ENCODE results near the gene CAPN14.

Gene CAPN14, protein sequence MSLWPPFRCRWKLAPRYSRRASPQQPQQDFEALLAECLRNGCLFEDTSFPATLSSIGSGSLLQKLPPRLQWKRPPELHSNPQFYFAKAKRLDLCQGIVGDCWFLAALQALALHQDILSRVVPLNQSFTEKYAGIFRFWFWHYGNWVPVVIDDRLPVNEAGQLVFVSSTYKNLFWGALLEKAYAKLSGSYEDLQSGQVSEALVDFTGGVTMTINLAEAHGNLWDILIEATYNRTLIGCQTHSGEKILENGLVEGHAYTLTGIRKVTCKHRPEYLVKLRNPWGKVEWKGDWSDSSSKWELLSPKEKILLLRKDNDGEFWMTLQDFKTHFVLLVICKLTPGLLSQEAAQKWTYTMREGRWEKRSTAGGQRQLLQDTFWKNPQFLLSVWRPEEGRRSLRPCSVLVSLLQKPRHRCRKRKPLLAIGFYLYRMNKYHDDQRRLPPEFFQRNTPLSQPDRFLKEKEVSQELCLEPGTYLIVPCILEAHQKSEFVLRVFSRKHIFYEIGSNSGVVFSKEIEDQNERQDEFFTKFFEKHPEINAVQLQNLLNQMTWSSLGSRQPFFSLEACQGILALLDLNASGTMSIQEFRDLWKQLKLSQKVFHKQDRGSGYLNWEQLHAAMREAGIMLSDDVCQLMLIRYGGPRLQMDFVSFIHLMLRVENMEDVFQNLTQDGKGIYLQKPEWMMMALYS
- total RNA-seq: 0 to 3.9 (median 0.20) reads per million in 17 experiments

DNA sequence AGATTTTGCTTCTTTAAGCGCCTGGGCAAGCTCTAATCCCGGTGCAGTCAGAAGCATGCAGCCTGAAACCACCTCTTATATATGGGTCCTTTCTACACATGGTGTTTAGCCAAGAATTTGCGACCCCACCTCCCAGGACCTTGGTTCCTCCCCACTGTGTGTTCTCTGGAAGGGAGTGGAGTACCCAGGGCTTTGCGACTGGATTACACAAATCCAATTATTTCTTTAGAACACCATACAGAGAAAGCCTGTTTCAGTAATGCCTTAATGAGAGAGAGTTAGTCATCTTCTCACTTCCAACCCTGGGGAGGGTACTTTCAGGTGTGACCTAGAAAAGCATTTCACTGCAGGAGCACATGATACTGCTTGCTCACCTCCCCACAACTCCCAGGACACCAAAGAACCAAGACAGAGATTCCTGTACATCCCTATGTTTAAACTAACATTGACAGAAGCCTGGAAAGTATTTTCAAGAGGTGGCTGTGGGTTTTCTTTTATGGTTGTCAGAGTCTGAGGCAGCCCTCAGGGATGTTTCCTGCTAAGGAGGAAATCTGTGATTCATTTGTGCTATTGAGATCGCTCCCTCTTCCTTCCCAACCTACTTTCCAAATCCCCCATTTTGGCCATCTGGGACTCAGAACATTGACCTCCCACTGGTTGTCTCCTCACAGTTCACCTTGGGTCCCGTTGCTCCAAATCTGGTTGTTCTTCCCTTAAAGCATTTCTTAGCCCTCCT, at the start of gene CAPN14:
Gene CAPN14 (minus strand): TSS at position 51 of the 736 bp plus-strand sequence. CDS start 12,068 bp downstream, outside the sequence.
- no peak for DNase-seq

DNA sequence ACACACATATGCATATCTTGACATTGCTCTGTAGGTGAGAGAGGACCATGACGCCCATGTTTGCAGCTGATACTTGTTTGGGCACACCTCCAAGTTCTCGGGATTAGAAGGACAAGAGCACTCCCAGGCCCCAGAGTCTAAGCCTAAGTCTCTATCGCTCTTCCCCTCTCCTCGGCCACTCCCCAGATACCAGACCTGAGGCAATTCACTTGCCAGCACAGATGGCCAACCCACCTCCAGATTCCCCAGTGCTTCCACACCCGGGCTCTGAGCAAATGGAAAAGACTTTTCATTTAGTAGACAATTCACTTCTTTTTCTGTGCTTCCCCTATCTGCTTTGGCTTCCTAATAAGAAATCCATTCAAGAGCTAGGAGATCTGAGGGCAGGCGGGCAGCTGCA, 49.5 kb upstream of the CAPN14 start:
- no peak for DNase-seq

DNA sequence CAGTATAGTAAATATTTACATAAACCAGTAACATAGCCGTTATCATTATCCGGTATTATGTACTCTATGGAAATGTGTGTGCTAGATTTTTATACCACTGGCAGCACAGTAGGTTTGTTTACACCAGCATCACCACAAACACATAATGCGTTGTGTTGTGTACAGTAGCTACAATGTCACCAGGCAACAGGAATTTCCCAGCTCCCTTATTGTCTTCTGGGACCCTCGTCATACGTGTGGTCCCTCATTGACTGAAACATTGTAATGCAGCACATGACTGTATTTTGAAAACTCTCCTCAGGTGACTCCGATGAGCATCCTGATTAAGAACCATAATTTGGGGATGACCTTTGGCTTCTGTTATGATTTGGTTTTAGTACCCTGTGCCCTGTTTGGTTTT, 47.9 kb upstream of the CAPN14 start:
- DNase-seq: no peak

DNA sequence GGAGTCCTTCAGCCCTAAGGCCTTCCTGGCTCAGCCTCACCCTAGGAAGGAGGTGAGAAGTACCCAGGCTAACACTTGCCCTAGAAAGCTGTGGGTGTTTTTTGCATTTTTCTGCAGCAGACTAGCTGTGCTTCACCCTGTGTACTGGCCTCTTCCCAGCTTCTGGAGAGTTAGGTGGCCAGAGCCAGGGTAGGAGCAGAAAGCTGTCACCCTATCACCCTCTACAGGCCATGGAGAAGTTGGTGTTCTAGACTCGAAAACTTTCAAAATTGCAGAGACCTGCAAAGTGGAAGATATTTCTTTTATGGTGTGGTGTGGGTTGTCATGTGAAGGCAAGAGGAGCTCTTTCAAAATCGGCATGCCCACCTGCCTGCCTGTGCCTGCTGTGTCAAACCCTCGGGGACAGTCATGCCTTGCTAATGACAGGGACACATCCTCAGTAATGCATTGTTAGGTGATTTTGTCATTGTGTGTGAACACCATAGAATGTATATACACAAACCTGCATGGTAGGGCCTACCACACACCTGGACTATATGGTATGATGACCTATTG, 46.4 kb upstream of the CAPN14 start:
- peak in 3 of 4 experiments; percentile 12 to 28 (median 21) for DNase-seq

DNA sequence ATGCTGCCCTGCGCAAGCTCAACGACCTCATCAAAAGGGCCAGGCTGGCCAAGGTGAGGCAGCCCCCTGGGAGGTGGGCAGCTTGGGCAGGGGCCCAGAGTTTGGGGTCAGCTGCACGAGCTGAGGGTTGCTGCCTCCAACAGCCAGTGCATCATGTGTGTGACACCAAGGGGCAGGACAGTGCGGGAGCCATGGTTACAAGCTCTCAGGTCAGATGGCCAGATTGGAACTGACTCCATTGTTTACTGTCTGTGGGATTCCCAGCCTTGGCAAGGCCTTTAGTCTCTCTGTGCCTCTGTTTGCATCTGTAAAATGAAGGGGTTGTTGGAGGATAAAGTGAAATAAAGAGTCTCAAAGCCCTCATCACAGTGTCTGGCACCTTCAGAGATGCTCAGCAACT, 43.6 kb upstream of the CAPN14 start:
- DNase-seq: no peak

DNA sequence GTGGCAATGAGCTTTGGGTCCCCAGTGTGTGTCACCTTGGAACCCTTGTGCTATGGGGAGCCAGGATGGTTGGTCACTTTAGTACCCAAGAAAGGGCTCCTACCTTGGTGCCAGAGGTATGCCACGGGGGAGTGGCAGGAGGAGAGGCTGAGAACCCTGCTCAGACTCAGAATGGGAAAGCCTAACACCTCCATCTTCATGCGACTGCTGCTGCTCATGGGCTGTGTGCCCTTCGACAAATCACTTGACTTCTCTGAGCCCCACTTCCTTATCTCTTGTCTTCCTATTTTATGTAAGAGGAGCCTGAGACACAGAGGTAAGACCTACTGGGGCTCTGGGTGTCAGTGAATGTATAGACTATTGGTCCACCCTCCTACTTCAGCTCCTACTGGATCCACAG, 41.8 kb upstream of the CAPN14 start:
- no peak for DNase-seq

DNA sequence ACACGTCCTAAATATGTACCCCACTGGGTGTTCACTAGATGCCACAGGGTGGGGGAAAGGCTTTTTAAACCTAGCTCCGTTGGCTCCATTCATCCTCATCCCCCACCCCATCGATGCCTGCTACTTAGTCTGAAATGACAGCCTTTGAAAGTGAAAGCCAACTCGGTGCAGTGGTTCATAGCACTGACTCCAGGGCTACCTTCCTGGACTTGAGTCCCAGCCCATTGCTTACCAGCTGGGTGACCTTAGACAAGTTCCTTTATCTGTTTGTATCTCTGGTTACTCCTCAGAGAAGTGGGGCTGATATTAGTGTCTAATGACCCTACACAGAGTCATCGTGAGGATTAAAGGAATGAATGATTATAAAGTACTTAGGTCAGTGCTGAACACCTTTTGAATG, 41.0 kb upstream of the CAPN14 start:
- DNase-seq: no peak

DNA sequence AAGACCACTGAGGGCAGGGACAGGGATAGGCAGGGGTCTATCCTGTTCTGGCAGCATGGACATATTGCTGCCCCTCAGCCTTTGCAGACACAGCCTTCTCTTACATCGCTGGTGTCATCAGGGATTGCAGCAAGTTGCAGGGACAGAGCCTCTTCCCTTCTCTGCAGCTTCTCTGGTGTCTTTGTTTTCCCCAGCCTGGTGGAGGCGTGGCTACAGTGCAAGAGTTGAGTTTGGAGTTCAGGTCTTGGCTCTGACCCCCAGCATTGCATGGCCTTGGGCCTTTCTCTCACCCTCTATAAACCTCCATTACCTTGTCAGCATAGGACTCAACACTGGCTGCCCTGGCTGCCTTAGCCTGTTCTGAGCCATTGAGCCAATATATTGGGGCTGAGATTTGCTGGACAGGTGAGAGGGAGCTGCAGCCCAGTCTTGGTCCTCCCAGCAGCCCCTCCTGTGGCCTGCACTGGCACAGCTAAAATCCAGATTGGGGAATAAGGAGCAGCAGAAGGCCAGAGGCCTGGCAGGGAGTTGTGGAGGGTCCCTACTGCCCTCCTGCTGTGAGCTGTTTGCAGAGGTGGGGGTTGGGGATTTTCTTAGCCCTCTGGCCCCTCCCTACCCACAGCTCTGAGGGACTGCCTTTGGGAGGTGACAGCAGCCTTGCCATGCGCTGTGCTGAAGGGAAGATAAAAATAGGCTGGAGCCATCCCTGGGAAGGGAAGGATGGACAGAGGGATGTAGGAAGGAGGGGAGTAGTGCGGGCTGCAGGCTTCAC, 39.5 kb upstream of the CAPN14 start:
- no peak for DNase-seq

DNA sequence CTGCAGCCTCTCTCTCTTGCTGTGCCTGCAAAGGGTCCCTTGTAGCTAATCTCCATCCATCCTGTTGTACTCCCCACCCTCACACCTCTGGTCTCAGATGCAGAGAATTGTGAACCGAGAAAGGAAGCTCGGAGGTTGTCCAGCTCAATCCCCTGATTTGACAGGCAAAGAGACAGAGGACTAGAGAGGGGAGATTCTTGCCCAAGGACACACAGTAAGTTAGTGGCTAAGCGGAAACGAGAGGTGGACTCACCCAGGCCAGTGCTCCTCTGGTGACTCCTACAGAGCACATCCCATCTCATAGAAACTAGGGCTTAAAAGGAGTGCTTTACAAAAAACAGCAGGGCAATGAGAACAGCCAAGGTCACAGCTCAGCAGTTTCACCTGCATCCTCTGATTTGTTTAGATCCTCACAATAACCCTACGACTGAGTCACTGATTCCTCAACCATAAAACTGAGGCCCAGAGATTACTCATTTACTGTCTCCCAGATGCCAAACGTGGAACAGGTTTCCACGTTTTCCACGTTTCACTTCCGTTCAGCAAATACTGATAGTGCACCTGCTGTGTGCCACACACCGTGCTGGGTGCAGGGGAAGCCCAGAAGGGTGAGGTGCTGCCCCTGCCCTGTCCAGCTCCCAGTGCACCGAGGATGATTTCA, 38.7 kb upstream of the CAPN14 start:
- no peak for DNase-seq

DNA sequence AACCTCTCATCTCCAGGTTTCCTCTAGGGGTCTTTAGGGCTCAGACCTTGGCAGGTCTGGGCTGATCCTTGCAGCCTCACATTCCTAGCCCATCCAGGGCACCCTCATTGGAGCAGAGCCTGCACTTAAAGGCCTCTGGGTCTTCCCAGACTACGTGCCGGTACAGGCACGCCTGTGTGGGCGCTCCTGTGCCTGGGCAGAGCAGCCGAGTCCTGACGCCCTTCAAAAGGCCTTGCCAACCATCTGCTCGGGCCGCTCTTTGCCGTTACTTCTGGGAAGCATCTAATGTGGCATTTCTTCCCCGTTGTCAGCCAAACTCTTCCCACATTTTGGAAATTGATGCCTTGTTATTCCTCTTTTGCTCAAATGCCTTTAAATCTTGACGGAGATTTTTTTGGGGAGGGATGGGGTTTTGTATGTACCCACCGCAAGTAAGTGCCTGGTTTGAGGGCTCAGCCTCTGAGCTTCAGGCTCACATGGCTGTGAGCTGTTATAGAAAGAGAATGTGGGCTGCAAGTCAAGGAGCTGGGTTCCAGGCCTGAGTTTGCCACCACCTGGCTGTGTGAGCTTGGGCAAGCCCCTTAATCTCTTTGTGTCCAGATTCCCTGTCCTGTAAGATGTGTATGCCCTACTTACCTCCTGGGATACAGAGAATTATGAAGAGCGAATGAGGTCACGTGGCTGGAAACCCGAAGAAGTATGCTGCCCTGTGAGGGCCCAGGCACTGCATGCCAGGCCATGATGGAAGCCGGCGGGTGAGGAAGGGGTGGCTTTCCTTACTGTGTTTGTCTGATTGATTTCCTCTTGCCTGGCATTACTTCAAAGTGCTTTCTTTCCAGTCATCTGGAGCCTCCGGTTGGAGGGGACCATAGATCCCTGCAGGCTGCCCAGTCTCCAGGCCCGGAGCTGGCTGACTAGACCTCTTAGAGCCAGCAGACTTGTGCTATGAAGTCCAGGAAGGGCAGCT, 37.2 kb upstream of the CAPN14 start:
- no peak for DNase-seq

DNA sequence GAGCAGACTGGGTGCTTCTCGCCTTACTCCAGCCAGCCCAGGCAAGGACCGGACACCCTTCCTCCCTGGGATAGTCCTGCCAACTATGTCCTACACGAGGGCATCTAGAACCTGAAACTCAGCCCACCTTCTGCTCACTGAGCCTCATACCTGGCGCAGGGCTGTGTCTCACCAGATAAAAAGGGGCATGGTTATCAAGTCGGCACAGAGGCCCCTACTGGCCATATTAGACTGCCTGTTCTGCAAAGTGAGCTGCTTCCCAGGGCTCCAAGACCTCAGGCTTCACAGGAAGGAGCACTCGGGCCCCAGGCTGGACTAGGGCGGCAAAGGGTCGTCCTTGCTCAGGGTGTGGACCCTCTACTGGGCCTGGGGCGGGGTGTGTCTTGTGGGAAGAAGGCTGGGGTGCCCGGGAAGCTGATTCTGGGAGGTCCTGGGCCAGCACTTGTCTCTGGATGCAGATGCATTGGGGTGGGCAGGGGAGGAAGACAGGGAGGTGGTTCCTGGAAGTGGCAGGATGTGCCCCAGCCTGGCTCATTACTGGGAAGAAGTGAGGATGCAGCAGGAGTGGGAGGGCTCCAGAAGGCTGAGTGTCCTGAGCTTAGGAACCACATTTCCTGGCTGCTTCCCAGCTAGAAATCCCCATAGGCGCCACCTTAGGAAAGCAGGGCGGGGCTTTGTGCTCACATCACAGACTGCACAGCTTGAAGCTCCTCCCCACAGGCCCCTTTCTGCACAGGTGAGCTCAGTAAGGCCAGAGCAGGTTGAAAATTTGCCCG, 36.2 kb upstream of the CAPN14 start:
- DNase-seq: no peak

DNA sequence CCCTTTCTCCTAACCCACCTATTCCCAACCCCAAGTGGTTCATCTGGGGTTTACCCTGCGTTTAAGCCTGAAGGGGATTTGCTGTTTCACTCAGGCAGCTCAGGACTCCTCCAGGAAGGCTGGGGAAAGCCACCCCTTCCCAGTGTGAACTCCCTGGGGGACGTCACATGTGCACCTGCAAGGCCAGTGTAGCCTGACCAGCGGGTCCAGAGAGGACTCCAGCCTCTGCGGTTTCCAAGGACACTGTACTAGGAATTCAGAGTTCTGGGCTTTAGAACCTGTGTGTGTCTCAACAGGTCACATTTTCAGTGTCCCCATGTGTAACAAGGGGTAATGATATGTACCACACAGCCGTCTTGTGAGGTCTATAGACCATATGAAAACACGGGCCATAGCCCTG, 34.5 kb upstream of the CAPN14 start:
- no peak for DNase-seq

DNA sequence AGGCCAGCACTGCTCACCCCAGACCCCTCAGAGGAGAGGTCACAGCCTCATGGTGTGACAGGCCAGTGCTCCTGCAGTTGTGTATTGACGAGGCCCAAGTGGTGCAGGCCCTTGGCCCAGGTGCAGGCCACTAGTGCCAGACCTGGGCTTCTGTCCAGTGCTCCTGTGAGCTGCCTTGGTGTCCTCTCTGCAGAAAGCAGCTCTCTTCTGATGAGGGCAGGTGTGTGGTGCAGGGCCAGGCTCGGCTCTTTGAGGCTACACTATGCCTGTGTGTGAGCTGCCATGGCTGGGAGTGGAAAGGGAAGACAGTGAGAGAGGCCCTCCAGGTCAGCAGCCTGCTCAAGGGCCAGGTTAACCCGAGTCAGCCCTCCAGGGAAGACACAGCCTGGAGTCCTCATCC, 33.7 kb upstream of the CAPN14 start:
- DNase-seq: no peak

DNA sequence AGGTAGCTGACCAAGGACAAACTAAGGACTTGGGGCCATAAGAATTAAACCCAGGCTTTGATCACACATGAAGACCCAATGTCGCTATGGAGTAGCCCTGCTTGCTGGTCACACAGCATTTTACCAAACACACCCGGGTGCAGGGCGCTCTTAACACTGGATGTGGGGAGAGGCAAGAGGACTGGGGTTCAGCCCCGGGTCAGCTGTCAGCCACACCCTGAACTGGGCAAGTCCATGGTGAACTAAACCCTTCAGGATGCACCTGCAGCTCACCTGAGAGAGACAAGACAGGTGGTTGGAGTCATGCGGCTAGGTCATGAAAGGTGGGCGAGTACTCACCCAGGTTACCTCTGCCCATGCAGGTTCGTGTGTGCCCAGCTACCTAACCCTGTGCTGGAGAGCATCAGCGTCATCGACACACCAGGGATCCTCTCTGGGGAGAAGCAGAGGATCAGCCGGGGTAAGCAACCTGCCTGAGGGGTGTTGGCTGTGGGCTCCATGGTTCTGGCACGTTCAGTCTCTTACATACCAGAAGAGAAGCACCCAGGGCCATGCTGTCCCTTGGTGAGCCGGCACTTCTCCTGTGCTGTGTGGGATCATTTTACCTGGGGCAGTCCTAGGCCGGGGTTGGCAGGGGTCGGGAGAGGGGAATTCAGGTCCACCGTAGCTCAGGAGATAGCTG, 31.8 kb upstream of the CAPN14 start:
- no peak for DNase-seq

DNA sequence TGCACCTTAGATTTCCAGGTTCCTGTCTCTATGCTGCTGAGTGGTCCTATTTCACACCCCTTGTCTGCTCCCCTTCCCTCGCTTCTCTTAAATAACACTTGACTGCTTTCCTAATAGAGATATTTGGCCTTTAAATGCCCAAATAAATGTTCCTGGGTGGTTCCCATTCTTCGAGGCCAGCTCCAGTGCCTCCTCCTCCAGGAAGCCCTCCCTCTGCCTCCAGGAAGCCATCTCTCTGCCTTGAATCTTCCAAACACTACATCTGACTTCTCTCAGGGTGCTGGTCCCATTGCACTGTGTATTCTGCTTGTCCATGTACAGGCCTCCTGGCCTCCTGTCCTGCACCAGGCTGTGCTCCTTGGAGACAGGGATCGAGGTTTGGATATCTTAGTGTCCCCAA, 30.8 kb upstream of the CAPN14 start:
- DNase-seq: no peak

DNA sequence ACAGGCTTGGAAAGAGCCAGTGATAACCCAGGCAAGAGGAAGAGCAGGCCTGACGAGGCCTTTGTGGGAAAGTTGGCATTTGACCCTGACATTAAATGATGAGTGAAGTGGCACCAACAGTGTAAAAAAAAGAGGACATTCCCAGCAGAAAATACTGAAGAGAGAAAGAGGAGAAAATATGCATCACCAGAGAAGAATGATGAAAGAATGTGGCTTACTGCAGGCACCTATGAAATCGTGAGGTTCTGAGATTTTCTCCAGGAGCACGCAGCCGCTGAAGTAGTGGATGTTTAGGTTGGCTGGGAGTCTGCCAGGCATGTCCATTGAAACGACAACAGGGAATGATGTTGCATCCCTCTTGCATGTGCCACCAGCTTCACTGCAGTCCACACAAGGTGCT, 30.4 kb upstream of the CAPN14 start:
- DNase-seq: no peak

DNA sequence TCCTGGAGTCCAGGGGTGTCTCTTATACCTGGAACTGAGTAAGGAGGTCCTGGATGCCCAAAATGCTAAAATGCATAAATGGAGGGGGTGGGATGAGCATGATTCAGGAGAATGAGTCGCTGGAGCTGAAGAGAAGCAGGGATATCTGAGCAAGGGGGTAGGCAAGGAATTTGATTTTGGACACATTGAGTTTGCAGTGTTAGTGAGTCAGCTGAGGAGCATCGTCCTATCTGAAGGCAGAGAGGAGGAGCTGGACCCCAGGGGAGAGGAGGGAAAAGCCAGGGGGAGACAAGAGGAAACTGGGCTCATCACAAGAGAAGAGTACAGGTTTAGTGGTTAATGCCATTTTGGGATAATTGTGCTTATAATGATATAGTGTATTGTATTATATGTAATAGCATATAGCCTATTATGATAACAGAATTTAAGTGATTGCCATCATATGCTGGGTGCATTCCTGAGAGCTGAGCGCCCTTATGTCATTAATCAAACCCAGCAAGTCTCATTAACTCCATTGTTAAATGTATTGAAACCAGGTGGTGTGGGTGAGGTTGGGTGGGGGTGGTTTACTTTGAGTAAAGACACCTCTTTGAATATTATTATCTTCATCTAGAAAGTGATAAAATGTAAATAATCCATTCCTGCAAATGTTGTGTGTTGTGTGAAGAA, 29.0 kb upstream of the CAPN14 start:
- DNase-seq: no peak

DNA sequence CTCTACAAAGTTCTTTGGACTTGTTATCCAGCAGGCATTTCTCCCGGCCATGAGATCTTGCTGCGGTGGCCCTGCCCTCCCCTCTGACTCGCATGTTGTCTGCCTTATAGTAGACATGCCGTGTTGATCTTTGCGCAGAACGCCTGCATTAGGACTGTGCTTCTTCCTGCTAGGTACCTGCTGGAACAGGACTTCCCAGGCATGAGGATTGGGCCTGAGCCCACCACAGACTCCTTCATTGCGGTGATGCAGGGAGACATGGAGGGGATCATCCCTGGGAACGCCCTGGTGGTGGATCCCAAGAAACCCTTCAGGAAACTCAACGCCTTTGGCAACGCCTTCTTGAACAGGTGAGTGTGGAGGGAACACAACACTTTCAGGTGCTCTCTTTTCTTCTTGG, 26.8 kb upstream of the CAPN14 start:
- no peak for DNase-seq

DNA sequence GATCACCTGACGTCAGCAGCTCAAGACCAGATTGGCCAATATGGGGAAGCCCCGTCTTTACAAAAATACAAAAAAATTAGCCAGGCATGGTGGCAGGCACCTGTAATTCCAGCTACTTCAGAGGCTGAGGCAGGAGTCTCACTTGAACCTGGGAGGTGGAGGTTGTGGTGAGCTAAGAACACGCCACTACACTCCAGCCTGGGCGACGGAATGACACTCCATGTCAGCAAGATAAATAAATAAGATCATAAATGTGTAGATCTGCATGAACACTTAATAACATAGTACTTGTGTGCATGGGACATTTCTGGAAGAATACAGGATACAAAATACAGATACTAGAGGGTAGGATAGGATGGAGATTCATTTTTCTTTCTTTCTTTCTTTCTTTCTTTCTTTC, 25.7 kb upstream of the CAPN14 start:
- DNase-seq: no peak

Data from suppressor macrophage (primary cell).